Stimulated activated CD4-positive, alpha-beta T cell treated with anti-CD3 and anti-CD28 coated beads, TNF-alpha, amount 100 ng/mL, for 1 hour (primary cell): ENCODE results near the gene ZNF165.
"Not testable (repeated sequence)": the region's sequence is repeated elsewhere in the genome, so short reads cannot be mapped to it uniquely, and the experiment has no call there.

Experiments
- DNase-seq, 3 donors: peaks; one replicate each; pipeline ENCODE4 v3.0.0-alpha.2; 2020; ENCODE audit warnings: low read depth in 3 of 3, low spot score in 1 of 3

The ZNF165 gene

GRCh38 chr6:28080381-28080630, at the start of gene ZNF165:
Gene ZNF165 (plus strand): TSS chr6:28080568. CDS start chr6:28085481, 4,913 bp downstream.
- not testable (repeated sequence) for DNase-seq

GRCh38 chr6:28053584-28053983, 26.8 kb upstream of the ZNF165 start:
- no peak for DNase-seq

- no peak for DNase-seq
These were observed 20.0 kb upstream of the ZNF165 start for GRCh38 chr6:28060405-28060804.

GRCh38 chr6:28064272-28064671, 16.1 kb upstream of the ZNF165 start:
- DNase-seq: no peak

DNA sequence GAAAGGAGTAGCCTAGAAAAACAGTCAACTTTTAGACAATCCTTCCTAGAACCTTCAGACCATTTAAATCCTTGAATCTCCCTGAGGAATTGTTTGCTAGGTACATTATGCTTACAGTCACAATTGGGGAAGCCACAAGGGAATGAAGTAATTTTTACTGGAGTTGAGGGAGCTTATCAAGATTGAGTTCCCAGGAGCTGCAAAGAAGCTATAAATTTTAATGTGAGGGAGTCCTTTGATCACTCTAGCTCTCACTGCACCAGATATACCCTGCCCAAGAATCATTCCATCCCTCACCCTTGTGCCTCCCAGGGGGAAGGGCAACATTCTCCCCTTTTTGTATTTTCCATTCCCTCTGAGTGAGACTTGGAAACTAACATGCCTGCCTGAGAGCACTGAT, 12.3 kb upstream of the ZNF165 start:
- DNase-seq: no peak

DNA sequence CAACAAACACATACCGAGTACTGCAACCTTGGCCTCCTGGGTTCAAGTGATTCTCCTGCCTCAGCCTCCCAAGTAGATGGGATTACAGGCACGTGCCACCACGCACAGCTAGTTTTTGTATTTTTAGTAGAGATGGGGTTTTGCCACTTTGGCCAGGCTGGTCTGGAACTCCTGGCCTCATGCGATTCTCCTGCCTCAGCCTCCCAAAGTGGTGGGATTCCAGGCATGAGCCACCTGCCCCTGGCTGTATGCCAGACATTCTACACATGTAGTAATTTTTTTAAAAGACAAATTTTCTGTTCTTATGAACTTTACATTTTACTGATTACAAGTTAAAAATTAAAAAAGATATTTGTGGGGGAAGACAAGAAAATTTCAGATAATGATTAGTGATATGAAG, 9.4 kb upstream of the ZNF165 start:
- not testable (repeated sequence) for DNase-seq

- no peak for DNase-seq
These were observed 2.3 kb upstream of the ZNF165 start for GRCh38 chr6:28078050-28078449.

DNA sequence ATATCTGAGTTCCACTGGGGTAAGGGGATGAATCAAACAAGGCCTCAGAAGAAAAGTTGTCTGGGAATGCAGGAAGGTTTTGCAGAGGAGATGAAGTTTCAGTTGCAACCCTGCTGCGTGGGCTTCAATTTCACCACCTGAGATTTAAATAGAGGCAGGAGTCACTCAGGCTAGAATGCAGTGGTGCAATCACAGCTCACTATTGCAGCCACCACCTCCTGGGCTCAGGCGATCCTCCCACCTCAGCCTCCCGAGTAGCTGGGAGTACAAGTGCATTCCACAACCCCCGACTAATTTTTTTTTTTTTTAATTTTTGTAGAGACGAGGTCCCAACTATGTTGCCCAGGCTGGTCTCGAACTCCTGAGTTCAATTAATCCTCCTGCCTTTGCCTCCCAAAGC, 1.5 kb upstream of the ZNF165 start:
- DNase-seq: no peak

DNA sequence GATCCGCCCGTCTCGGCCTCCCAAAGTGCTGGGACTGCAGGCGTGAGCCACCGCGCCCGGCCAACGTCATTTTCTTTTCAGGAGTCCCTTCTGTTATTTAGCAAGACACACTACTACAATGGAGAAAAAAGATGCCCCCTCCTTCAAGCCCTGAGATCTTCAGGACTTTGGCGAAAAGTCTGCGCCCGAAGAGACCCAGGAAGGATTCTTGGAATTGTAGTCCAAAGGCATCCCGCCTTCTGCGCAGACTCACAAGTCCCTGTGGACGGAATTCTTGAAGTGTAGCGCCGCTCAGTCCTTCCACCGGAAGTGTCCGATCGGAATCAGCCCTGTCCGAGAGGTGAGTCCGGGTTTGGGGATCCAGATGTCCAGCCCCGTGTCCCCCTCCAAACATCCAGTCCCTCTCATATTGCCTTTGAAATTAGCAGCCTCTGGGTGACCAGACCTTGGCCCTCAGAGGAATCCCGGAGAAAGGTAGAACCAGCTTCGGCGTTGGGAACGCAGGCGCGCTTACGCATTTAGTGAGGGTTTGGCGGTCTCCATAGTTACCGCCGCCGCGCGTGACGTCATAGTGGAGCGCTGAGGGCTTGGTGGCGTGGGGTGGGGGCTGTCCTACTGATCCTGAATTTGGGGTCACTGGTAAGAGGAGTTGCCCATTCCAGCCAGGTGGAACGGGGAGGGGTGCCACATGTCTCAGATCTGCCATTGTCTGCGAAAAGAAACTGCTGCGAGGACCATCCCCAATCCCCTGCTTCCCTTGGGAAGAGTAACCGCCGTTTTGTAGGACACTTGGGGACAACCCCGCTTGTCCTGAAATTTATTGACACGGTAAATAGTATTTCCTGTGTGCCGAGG, 490 bp downstream of the ZNF165 start:
- DNase-seq: peak; percentile 74 to 83 (median 78)

DNA sequence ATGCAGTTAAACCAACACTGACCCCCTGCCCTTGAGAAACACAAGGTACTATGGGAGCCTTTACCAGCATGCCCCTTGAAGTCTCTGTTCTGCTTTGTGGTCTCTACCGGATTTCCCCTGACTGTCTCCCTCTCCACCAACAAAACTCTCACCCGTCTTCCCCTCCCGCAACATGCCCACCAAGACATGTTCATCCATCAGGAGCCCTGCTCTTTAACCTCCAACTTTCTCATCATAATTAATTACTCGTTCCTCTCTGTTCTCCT, 1.1 kb downstream of the ZNF165 start:
- DNase-seq: no peak

DNA sequence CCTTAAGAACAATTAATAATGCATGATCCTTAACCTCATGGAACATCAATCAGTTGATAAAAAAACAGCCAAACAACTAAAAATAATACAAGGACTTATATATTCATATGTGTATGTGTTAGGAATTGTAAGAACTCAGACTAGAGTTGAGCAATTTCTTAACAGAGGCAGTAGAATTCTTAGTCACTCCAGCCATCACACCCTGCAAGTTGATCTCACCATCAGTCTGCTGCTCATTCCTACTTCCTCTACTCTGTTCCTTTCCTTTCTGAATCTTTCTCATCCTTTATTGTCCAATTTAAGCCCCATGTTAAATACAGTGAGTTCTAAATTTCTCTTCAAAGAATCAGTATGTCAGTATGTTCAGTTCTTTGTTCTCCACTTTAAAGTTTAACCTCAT, 2.6 kb downstream of the ZNF165 start:
- DNase-seq: no peak

GRCh38 chr6:28089054-28089453, 8.7 kb downstream of the ZNF165 start:
- DNase-seq: no peak

- no peak for DNase-seq
These were observed 10.7 kb downstream of the ZNF165 start for GRCh38 chr6:28090917-28091586.

DNA sequence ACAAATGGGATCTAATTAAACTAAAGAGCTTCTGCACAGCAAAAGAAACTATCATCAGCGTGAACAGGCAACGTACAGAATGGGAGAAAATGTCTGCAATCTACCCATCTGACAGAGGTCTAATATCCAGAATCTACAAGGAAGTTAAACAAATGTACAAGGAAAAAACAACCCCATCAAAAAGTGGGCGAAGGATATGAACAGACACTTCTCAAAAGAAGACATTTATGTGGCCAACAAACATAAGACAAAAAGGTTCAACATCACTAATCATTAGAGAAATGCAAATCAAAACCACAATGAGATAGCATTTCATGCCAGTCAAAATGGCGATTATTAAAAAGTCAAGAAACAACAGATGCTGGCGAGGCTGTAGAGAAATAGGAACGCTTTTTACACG, 21.9 kb downstream of the ZNF165 start:
- not testable (repeated sequence) for DNase-seq

- not testable (repeated sequence) for DNase-seq
These were observed 22.3 kb downstream of the ZNF165 start for GRCh38 chr6:28102699-28103098.

GRCh38 chr6:28104392-28105244, 24.2 kb downstream of the ZNF165 start:
- peak; percentile 61 to 70 (median 64) for DNase-seq

DNA sequence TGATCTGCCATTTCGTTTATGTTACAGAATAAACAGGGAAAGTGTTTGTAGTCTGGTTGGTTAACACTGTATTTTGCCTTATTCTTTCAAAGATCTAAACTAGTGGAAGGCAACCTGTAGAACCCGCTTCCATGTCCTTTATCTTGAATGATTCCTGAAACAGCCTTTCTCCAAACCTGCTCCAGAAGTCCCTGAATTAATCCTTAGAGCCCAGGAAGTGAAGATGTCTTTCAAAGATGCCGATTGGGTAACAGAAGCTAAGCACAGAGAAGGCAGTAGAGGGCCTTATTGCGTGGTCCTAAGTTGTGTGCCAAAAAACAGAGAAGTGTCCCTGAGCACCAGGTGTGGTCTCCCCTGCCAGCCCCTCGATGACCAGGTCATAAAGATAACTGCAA, 24.9 kb downstream of the ZNF165 start:
- DNase-seq: no peak

GRCh38 chr6:28107506-28107905, 27.1 kb downstream of the ZNF165 start:
- no peak for DNase-seq

- no peak for DNase-seq
These were observed 31.6 kb downstream of the ZNF165 start for GRCh38 chr6:28111964-28112363.

DNA sequence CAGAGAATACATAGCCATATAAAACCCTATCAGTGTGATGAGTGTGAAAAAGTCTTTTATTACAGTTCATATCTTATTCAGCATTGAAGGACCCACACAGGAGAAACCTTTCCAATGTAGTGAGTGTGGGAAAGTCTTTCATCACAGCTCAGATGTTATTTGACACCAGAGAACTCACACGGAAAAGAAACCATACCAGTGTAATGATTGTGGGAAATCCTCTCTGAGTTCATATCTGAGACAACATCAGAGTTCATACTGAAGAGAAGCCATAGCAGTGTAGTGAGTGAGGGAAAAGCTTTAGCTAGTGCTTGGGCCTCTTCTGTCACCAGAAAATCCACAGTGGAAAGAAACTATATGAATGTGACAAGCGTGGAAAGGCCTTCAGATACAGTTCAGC, 35.4 kb downstream of the ZNF165 start:
- DNase-seq: no peak

GRCh38 chr6:28117386-28118050, 37.1 kb downstream of the ZNF165 start:
- DNase-seq: no peak

DNA sequence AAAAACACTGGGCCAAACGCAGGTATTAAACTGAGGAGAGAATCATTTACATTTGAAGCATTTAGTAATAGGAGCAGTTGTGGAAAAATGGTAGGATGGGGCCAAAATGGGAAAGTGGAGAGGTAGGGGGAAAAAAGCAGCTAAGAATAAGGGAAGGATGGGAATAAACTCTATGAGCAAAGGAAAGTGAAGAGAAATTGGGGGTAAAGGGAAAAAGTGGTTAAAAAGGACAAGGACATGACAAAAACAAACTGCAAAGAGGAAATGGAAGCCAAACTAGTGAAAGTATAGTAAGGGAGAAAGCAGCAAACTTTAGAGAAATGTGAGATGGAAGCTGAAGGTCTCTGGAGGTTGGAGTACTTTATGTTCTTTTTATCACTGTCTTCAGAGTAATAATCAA, 37.8 kb downstream of the ZNF165 start:
- DNase-seq: no peak
